GM10248 (cell line): ENCODE measurements around the gene MAPKBP1.

Source experiments
- CTCF ChIA-PET: fragments of 300-600 bp; sonication (Branson Sonifier 250); formaldehyde crosslinking; extraction: SDS; loops from one replicate; lab custom pipeline; 2021; ENCODE audit warnings: antibody characterized with exemption; lab: Yijun Ruan, JAX
- POLR2A ChIA-PET: fragments of 350-650 bp; sonication (Branson Sonifier 250); formaldehyde crosslinking; extraction: SDS; loops from one replicate; lab custom pipeline; 2020; ENCODE audit warnings: antibody characterized with exemption; lab: Yijun Ruan, JAX
- DNase-seq: peaks from one replicate; pipeline ENCODE4 v3.0.0; 2012; ENCODE audit errors: extremely low spot score
- TF ChIP-seq, protein P1 (sequence below): IDR thresholded peaks from 2 replicates; pipeline ENCODE4 v1.5.1; 2012; ENCODE audit warnings: mild to moderate bottlenecking, low read depth; ENCODE audit errors: extremely low read depth, missing control alignments, control extremely low read depth

Gene MAPKBP1

DNA sequence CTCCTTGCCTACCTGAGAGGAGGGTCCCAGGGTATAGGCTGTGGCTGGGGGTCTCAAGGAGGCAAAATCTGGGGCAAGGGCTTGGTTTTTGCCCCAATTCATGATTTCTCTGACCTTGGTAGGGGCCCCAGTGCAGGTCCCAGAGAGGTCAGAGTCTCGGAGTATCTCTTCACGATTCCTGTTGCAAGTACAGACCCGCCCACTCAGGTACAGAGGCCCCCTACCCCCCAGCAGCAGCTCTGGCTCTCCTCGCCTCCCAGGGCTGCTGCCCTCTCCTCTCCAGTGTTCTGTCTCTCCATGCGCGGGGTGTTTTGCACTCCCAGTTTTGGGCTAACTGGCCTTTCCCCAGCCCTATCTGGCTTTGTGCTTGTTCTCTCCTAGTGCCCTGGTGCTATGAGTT is 48.2 kb downstream of the MAPKBP1 start:
- TF ChIP-seq, protein P1, sequence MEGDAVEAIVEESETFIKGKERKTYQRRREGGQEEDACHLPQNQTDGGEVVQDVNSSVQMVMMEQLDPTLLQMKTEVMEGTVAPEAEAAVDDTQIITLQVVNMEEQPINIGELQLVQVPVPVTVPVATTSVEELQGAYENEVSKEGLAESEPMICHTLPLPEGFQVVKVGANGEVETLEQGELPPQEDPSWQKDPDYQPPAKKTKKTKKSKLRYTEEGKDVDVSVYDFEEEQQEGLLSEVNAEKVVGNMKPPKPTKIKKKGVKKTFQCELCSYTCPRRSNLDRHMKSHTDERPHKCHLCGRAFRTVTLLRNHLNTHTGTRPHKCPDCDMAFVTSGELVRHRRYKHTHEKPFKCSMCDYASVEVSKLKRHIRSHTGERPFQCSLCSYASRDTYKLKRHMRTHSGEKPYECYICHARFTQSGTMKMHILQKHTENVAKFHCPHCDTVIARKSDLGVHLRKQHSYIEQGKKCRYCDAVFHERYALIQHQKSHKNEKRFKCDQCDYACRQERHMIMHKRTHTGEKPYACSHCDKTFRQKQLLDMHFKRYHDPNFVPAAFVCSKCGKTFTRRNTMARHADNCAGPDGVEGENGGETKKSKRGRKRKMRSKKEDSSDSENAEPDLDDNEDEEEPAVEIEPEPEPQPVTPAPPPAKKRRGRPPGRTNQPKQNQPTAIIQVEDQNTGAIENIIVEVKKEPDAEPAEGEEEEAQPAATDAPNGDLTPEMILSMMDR: no peak
- POLR2A ChIA-PET: no interaction called here
- CTCF ChIA-PET: interaction anchor here (1.0 to 5.4 kb wide), 3 partner anchors 11 to 82 kb away, joined by 3 to 61 read pairs (median 25); partner anchors contain the start of gene MAPKBP1
- DNase-seq: no peak

DNA sequence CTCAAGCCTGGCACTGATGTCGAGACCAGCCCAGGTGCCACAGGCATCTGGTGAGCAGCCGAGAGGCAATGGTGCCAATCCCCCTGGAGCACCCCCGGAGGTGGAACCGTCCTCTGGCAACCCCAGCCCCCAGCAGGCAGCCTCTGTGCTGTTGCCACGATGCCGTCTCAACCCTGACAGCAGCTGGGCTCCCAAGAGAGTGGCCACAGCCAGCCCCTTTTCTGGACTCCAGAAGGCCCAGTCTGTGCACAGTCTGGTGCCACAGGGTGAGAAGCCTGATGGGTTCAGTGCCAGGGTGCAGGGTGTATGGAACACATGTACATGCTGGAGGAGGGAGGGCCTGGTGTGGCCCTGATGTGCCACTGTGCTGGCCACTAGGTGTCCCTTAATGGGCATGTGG is 48.7 kb downstream of the MAPKBP1 start:
- TF ChIP-seq, protein P1: no peak
- ChIA-PET POLR2A (no interaction called here), CTCF (interaction anchor here (1.0 to 5.4 kb wide), 4 partner anchors 12 to 82 kb away, joined by 3 to 61 read pairs (median 14); partner anchors contain the start of gene MAPKBP1)
- no peak for DNase-seq

DNA sequence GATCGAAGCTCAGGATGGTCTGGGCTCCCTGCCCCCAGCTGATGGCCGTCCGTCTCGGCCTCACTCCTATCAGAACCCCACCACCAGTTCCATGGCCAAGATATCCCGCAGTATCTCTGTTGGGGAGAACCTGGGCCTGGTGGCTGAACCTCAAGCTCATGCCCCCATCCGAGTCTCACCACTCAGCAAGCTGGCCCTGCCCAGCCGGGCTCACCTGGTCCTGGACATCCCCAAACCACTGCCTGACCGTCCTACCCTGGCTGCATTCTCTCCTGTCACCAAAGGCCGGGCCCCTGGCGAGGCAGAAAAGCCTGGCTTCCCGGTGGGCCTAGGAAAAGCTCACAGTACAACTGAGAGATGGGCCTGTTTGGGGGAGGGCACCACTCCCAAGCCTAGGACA is 49.2 kb downstream of the MAPKBP1 start:
- ChIA-PET CTCF (interaction anchor here (1.0 to 5.4 kb wide), 4 partner anchors 12 to 81 kb away, joined by 3 to 61 read pairs (median 14); partner anchors contain the start of gene MAPKBP1), POLR2A (no interaction called here)
- TF ChIP-seq, protein P1: no peak
- DNase-seq: no peak

DNA sequence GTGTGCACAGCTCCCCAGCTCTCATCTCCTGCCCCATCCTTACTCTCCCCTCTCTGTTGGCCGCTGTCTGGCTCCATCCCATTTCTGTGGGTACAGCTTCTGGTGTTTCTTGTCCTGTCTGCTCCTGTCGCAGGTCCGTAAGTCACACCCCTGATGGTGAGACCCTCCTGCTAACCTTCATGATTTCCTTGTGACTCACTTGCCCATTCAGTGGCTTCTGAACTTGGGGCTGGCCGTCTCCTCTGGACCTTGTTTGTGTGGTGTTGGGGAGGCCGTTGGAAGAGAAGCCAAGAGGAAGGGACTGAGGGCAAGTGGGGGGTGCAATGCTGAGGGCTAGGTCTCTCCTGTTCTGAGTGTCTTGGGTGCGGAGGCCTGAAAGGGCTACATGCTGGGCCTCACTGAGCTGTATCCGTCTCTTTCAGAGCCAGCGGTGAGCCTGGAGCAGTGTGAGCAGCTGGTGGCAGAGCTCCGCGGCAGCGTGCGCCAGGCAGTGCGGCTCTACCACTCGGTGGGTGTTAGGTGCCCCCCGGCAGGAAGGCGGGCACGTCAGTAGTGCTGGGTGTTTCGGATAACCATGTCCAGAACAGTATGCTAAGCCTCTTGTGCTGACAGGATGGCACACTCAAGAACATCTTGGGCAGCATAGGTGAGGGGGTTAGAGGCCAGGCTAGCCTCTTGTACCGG is 49.9 kb downstream of the MAPKBP1 start:
- DNase-seq: no peak
- TF ChIP-seq, protein P1: no peak
- POLR2A ChIA-PET: no interaction called here
- CTCF ChIA-PET: interaction anchor here (1.3 to 5.4 kb wide), 3 partner anchors 13 to 51 kb away, joined by 3 to 61 read pairs (median 25); partner anchors contain the start of gene MAPKBP1

DNA sequence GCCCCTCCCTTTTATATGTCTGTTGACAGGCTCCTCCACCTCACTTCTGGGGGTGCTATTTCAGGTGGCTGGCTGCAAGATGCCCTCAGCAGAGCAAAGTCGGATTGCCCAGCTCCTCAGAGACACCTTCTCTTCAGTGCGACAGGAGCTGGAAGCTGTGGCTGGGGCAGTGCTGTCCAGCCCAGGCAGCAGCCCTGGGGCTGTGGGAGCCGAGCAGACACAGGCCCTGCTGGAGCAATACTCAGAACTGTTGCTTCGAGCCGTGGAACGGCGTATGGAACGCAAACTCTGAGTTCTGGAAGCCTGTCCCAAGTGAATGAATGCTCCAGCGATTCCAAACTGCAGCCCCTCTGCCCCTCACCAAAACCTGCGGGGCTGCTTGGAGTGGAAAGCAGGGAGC is 50.9 kb downstream of the MAPKBP1 start:
- DNase-seq: no peak
- CTCF ChIA-PET: interaction anchor here (1.4 to 5.3 kb wide), 3 partner anchors 13 to 222 kb away, joined by 3 to 25 read pairs (median 15); partner anchors contain the start of gene MAPKBP1
- POLR2A ChIA-PET: no interaction called here
- TF ChIP-seq, protein P1: no peak

DNA sequence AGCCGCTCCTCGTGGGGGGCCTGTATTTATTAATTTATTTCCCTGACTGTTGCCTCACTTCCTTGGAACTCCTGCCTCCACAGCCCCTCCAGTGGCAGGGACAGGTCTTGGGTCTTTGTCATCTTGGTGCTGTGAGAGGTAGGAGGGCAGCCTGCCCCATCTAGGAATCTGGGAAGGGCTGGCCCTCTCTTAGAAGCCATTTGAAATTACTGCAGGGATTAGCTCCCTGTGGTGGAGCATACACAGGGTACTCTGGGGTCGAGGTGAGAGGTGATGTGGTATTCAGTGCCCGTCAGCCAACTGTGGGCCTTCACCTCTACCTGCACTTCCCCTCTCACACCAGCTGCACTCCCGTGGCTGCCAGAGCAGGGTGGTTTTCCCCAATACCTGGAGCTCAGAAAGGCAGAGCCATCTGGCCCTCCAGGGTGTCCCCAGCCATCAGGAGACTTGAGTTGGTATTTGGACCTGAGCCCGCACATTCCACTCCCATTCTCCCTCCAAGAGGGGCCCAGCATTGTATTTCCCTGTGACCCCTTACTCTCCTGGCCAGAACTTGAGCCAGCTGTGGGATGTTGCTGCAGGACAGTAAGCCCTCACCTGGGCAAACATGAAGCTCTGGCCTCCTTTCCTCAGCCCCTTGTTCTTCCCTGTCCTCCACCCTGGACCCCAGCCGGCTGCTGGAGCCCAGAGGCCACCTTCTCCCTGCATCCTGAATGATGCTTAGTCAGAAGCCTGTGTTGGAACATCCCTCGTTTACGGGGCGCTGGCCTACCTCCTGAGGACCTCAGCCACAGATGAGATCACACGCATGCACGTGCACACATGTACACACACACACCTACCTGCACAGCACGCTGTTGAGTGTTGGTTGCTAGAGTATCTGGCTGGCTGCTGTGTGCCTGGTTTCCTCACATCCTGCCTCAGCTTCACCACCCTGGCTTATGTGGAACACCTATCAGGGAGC is 51.6 kb downstream of the MAPKBP1 start:
- ChIA-PET POLR2A (no interaction called here), CTCF (interaction anchor here (1.4 to 5.3 kb wide), 4 partner anchors 14 to 222 kb away, joined by 3 to 25 read pairs (median 12); partner anchors contain the start of gene MAPKBP1)
- TF ChIP-seq, protein P1: no peak
- DNase-seq: no peak
